ENCODE results near the gene DENND2A. TPM values are rescaled to one million over a fixed set of nuclear protein-coding genes. Genes with fewer than 3 reads are reported as not detected.

DENND2A gene
- total RNA-seq, 2 experiments from 2014 or later: not detected

- ChIA-PET CTCF (no interaction called here), POLR2A (no interaction called here)
- Mint-ChIP-seq H3K27ac (no peak overlapping the region), H3K27me3 (peaks cover 26% of the 10 kb centered on the region), H3K36me3 (ENCODE audit: low read depth) (no peaks in the 10 kb centered on the region), H3K4me1 (peaks cover 8% of the 10 kb centered on the region), H3K9me3 (no peaks in the 10 kb centered on the region), H3K4me3 (no peak overlapping the region)
- no peak for DNase-seq
These were observed 43.1 kb downstream of the DENND2A start for GRCh38 chr7:140597428-140597949.

GRCh38 chr7:140596519-140597427, 43.8 kb downstream of the DENND2A start:
- no peaks in the 10 kb centered on the region for H3K9me3 Mint-ChIP-seq

GRCh38 chr7:140595468-140596092, 45.0 kb downstream of the DENND2A start:
- Mint-ChIP-seq H3K9me3 (no peaks in the 10 kb centered on the region), H3K27me3 (peaks cover 25% of the 10 kb centered on the region), H3K27ac (no peak overlapping the region), H3K36me3 (ENCODE audit: low read depth) (no peaks in the 10 kb centered on the region), H3K4me3 (no peak overlapping the region), H3K4me1 (peaks cover 10% of the 10 kb centered on the region)
- DNase-seq: no peak
- CTCF ChIA-PET: interaction anchor here (0.5 to 0.6 kb wide), 2 partner anchors 101 to 832 kb away, joined by 3 read pairs; no protein-coding TSS in a partner anchor
- POLR2A ChIA-PET: no interaction called here

More at GRCh38 chr7:140596519-140597427, 43.8 kb downstream of the DENND2A start:
- H3K36me3 Mint-ChIP-seq (ENCODE audit: low read depth): no peaks in the 10 kb centered on the region
- POLR2A ChIA-PET: no interaction called here
- H3K27ac Mint-ChIP-seq: no peak overlapping the region
- CTCF ChIA-PET: no interaction called here
- H3K4me1 Mint-ChIP-seq: peaks cover 8% of the 10 kb centered on the region
- peaks cover 23% of the 10 kb centered on the region for H3K27me3 Mint-ChIP-seq
- H3K4me3 Mint-ChIP-seq: no peak overlapping the region
- DNase-seq: no peak

GRCh38 chr7:140594131-140594691, 46.4 kb downstream of the DENND2A start:
- Mint-ChIP-seq H3K4me3 (no peak overlapping the region), H3K4me1 (peaks cover 10% of the 10 kb centered on the region), H3K27me3 (peaks cover 16% of the 10 kb centered on the region), H3K9me3 (no peaks in the 10 kb centered on the region), H3K36me3 (ENCODE audit: low read depth) (no peaks in the 10 kb centered on the region), H3K27ac (no peak overlapping the region)
- POLR2A ChIA-PET: no interaction called here
- CTCF ChIA-PET: no interaction called here
- no peak for DNase-seq

- POLR2A ChIA-PET: no interaction called here
These were observed 47.0 kb downstream of the DENND2A start for GRCh38 chr7:140593672-140593982.

GRCh38 chr7:140592964-140593671, 47.5 kb downstream of the DENND2A start:
- H3K36me3 Mint-ChIP-seq (ENCODE audit: low read depth): no peaks in the 10 kb centered on the region
- POLR2A ChIA-PET: no interaction called here
- peaks cover 10% of the 10 kb centered on the region for H3K4me1 Mint-ChIP-seq
- H3K27ac Mint-ChIP-seq: no peak overlapping the region
- H3K27me3 Mint-ChIP-seq: peaks cover 18% of the 10 kb centered on the region
- no peak overlapping the region for H3K4me3 Mint-ChIP-seq
- no peaks in the 10 kb centered on the region for H3K9me3 Mint-ChIP-seq
- CTCF ChIA-PET: no interaction called here
- no peak for DNase-seq

More at GRCh38 chr7:140593672-140593982, 47.0 kb downstream of the DENND2A start:
- H3K27me3 Mint-ChIP-seq: peaks cover 18% of the 10 kb centered on the region
- H3K4me3 Mint-ChIP-seq: no peak overlapping the region
- peaks cover 10% of the 10 kb centered on the region for H3K4me1 Mint-ChIP-seq
- H3K27ac Mint-ChIP-seq: no peak overlapping the region
- no peaks in the 10 kb centered on the region for H3K36me3 Mint-ChIP-seq (ENCODE audit: low read depth)
- CTCF ChIA-PET: no interaction called here
- no peak for DNase-seq
- H3K9me3 Mint-ChIP-seq: no peaks in the 10 kb centered on the region

GRCh38 chr7:140591180-140591902, 49.3 kb downstream of the DENND2A start:
- Mint-ChIP-seq H3K27ac (no peak overlapping the region), H3K27me3 (peaks cover 7% of the 10 kb centered on the region), H3K9me3 (no peaks in the 10 kb centered on the region), H3K36me3 (ENCODE audit: low read depth) (no peaks in the 10 kb centered on the region), H3K4me1 (peaks cover 10% of the 10 kb centered on the region), H3K4me3 (no peak overlapping the region)
- ChIA-PET POLR2A (no interaction called here), CTCF (interaction anchor here (0.6 to 1.5 kb wide), 4 partner anchors 14 to 69 kb away, joined by 3 to 5 read pairs (median 4); no protein-coding TSS in a partner anchor)
- no peak for DNase-seq

- H3K4me1 Mint-ChIP-seq: peaks cover 1% of the 10 kb centered on the region
- no peak overlapping the region for H3K27ac Mint-ChIP-seq
- peaks cover 3% of the 10 kb centered on the region for H3K27me3 Mint-ChIP-seq
- H3K36me3 Mint-ChIP-seq (ENCODE audit: low read depth): no peaks in the 10 kb centered on the region
- ChIA-PET POLR2A (no interaction called here), CTCF (no interaction called here)
- no peaks in the 10 kb centered on the region for H3K9me3 Mint-ChIP-seq
- H3K4me3 Mint-ChIP-seq: no peak overlapping the region
- no peak for DNase-seq
These were observed 53.4 kb downstream of the DENND2A start for GRCh38 chr7:140587243-140587642.

- POLR2A ChIA-PET: no interaction called here
- Mint-ChIP-seq H3K27ac (no peak overlapping the region), H3K27me3 (peaks cover 3% of the 10 kb centered on the region), H3K4me1 (peaks cover 1% of the 10 kb centered on the region), H3K4me3 (no peak overlapping the region), H3K9me3 (no peaks in the 10 kb centered on the region), H3K36me3 (ENCODE audit: low read depth) (no peaks in the 10 kb centered on the region)
- CTCF ChIA-PET: interaction anchor here (0.7 kb wide), 1 partner anchor 18 kb away, joined by 3 read pairs; no protein-coding TSS in a partner anchor
- DNase-seq: no peak
These were observed 54.1 kb downstream of the DENND2A start for GRCh38 chr7:140586516-140586915.

GRCh38 chr7:140585333-140585732, 55.3 kb downstream of the DENND2A start:
- Mint-ChIP-seq H3K9me3 (no peaks in the 10 kb centered on the region), H3K27ac (no peak overlapping the region), H3K27me3 (peaks cover 1% of the 10 kb centered on the region), H3K4me3 (no peak overlapping the region), H3K36me3 (ENCODE audit: low read depth) (no peaks in the 10 kb centered on the region), H3K4me1 (no peaks in the 10 kb centered on the region)
- ChIA-PET POLR2A (no interaction called here), CTCF (no interaction called here)
- DNase-seq: no peak

- no peaks in the 10 kb centered on the region for H3K9me3 Mint-ChIP-seq
These were observed 56.3 kb downstream of the DENND2A start for GRCh38 chr7:140584195-140584851.

GRCh38 chr7:140581411-140581810, 59.2 kb downstream of the DENND2A start:
- DNase-seq: no peak
- Mint-ChIP-seq H3K4me3 (no peak overlapping the region), H3K27me3 (peaks cover 8% of the 10 kb centered on the region), H3K27ac (no peak overlapping the region), H3K36me3 (ENCODE audit: low read depth) (no peaks in the 10 kb centered on the region), H3K9me3 (no peaks in the 10 kb centered on the region), H3K4me1 (no peaks in the 10 kb centered on the region)
- ChIA-PET CTCF (interaction anchor here (1.3 kb wide), 1 partner anchor 273 kb away, joined by 3 read pairs; no protein-coding TSS in a partner anchor), POLR2A (no interaction called here)

More at GRCh38 chr7:140584195-140584851, 56.3 kb downstream of the DENND2A start:
- ChIA-PET CTCF (no interaction called here), POLR2A (no interaction called here)
- H3K27ac Mint-ChIP-seq: no peak overlapping the region
- H3K4me3 Mint-ChIP-seq: no peak overlapping the region
- peaks cover 1% of the 10 kb centered on the region for H3K27me3 Mint-ChIP-seq
- no peaks in the 10 kb centered on the region for H3K36me3 Mint-ChIP-seq (ENCODE audit: low read depth)
- H3K4me1 Mint-ChIP-seq: no peaks in the 10 kb centered on the region
- no peak for DNase-seq

Data from activated CD4-positive, alpha-beta T cell treated with anti-CD3 and anti-CD28 coated beads, Interleukin-2, amount 10 ng/mL, durations not matched to agents 7 days and 5 days (primary cell).